ENCODE measurements around the gene ENHO. TPM values are rescaled to one million over a fixed set of nuclear protein-coding genes. Genes with fewer than 3 reads are reported as not detected.

ENHO gene
- 0.48 TPM for total RNA-seq
- long read RNA-seq, result 0 reads

DNA sequence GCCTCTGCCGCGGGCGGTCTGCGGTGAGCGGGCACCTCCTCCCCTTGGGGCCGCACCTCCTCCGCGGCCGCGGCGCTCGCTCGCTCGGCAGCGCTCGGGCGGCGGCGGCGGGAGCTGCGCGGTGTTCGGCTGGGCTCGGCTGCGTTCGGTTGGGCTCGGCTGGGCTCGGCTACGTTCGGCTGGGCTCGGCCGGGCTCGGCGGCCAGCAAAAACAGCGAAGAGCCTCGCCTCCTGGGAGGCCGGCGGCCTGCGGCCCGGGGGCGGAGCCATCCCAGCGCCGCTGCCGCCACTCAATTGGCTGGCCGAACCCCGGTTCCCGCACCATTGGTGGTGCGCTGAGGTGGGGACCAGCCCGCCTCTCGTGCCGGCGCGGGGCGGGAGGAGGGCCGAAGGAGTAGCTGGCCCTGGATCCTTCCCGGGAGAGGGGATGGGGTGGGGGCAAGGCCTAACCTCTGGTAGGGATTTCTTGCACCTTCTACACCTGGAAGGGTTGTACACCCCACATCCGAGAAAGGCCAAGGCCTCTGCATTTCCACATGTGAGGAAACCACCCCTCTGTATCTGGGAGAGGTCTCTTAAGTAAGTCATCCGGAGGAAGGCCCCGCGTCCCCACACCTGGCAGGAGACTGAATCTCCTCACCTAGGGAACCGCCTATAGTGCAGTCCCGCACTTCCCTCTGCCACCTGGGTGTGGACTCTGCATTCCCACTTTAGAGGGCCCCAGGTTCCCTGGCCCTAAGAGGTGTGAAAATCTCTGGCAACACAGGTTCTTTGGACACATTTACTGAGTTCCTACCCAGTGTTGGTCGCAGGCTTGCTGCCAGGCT, at the start of gene ENHO:
Gene ENHO, minus strand, starts transcription at position 20 of the 827 bp plus-strand sequence. CDS start 1,295 bp downstream, outside the sequence.
- intact Hi-C loops (cut with DNase I), result no loop called here
- DNase-seq (peak; percentile 93), ATAC-seq (ENCODE audit: poor library complexity) (peak; percentile 99)

DNA sequence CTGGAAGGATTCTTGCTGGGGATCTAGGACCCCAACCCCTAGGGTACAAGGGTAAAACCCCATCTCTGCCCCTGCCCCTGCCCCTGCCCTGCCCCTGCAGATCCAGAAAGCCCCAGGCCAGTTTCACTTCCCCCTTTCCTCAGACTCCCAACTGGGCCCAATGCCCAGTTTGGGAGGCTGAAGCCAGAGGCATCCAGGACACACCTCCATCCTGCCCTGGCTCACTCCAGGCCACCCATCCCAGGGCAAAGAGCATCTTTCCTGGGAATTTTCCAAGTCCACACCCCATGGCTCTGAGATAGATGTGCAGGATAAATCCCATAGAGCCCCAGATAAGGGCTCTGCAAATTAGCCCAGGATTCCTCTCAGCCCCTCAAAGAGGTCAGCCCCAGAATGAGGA, 49.3 kb upstream of the ENHO start:
- intact Hi-C loops (cut with DNase I), result no loop called here
- ATAC-seq (ENCODE audit: poor library complexity) (no peak), DNase-seq (no peak)

DNA sequence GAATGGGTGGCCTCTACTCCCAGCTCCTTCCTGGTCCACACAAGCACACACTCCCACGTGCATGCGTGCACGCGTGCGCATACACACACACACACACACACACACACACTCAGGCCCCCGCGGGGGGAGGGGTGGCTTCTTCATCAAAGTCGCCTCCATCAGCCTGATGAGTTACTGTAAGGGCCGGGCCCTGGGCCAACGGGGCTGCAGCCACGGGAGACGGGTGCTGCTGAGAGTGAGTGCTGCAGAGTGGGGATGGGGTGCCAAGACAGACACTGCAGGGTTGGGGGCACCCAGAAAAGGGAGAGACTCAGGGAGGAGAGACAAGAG, 48.7 kb upstream of the ENHO start:
- ATAC-seq (ENCODE audit: poor library complexity), result no peak
- intact Hi-C loops (cut with DNase I), result no loop called here

DNA sequence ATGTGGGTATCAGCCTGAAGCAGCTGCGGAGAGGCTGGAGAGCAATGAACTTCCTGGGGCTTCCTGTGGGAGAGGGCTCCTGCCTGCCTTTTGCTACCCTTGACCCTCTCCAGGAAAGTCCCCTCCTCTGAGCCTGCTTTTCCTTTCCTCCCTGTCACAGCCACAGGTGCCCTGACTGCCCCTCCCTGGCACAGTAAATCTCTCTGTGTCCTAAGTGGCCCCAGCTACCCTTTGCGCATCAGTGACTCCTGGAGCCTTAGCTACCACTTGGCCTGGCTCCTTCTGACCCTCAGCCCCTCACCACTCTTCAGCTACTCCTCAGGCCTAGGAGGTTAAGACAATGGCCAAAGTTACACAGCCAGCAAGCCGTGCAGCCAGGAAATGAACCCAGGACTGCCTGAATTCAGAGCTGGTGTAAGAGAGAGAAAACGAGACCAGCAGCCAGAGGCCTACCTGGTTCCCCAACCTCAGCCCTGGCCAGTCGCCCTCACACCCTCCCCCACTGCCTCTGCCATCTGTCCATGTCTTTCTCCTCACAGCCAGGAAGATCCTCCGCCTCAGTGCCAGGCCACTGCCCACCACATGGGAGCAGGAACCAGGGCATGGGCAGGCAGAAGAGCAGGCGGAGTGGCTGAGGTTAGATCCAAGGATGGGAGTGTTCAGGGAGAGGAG, 48.2 kb upstream of the ENHO start:
- DNase-seq (no peak), ATAC-seq (ENCODE audit: poor library complexity) (no peak)
- intact Hi-C loops (cut with DNase I), result no loop called here

More for the DNA sequence above, 48.7 kb upstream of the ENHO start:
- DNase-seq, result no peak

DNA sequence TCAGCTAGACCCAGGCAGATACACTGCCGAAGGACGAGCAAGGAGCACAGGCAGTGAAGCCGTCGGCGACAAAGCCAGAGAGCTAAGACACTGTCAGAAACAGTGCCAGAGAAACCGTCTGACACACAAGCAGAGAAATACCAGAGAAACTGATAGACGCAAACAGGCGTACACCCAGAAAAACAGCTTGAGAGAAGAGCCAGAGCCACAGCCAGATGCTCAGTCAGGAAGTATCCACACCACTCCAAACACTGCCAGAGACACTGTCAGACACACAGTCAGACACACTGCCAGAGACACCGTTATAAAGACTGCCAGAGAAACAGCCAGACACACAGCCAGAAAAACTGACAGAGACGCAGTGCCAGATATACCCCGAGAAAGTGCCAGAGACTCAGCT, 47.6 kb upstream of the ENHO start:
- ATAC-seq (ENCODE audit: poor library complexity) (peak; percentile 38), DNase-seq (no peak)
- intact Hi-C loops (cut with DNase I), result no loop called here

DNA sequence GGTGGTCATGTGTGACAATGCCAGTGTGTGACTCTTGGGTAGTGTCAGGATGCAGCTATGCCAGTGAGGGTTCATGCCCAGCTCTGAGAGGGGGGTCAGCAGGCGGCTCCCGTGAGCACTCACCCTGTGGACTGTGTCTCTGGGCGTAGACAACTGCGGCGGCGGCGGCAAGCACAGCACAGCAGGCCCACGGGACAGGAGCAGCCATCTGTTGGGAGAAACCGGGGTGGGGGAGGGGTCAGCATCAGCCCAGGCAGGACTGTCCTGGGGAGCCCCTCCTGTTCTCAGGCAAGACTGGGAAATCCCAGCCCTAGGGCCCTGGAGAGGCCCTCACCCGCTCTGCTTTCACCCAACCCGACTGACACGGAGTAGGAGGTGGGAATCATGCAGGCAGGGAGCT, 46.0 kb upstream of the ENHO start:
- intact Hi-C loops (cut with DNase I), result no loop called here
- ATAC-seq (ENCODE audit: poor library complexity) (no peak), DNase-seq (peak; percentile 39)

DNA sequence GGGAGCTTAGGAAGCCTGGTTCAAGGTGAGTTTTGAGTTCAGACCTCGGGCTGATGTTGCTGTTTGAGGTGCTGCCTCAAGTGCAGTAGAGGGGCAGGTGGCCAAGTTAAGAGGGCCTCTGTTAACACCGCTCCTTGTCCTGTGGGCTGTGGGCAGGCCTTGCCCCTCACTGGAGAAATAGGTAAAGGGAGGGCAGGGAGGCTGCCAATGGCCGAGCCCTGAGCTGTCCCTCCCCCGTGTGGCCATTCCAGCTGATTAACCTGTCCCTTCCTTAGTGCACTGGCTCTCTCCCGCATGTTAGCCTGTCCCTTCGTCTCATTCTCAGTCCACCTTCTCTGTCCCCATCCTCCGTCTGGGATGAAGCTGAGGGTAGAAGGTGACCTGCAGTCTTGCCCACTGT, 45.3 kb upstream of the ENHO start:
- DNase-seq (peak; percentile 27), ATAC-seq (ENCODE audit: poor library complexity) (no peak)
- intact Hi-C loops (cut with DNase I), result no loop called here

DNA sequence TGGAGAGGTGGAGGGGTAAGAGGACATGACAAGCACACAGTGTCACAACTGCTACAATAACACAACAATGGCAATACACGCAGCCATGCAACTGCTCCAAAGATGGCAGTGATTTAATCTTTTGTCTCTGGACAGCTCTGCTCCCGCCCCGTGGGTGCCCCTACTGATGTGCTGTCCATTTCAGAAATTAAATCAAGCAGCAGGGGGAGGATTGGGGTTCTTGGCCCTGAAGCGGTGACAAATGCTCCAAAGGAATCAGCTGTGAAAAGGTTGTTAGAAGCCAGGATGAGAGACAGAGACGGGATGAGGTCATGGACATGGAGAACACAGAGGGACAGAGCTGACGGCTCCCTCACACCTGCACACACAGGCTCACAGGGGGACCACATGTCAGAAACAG, 44.2 kb upstream of the ENHO start:
- ATAC-seq (ENCODE audit: poor library complexity) (no peak), DNase-seq (peak; percentile 14)
- intact Hi-C loops (cut with DNase I), result no loop called here

DNA sequence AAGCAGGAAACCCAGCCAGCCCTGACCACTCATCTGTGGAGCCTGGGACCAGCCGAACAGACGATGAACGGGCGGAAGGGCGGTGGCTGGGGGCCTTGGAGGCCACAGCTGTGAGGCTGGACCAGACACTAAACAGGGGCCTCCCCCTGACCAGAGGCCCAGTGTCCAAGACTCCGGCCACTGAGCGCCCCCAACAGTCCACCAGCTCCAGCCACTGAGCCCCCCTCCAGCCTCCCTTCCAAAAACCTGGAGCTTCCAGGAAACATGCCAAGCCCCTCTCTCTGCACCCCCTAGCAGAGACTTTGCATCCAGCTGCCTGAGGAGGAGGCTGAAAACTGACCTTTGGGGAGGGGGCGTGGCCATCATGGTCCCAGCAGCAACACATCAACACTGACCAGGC, 43.5 kb upstream of the ENHO start:
- DNase-seq, result peak; percentile 14
- intact Hi-C loops (cut with DNase I), result no loop called here
- no peak for ATAC-seq (ENCODE audit: poor library complexity)

DNA sequence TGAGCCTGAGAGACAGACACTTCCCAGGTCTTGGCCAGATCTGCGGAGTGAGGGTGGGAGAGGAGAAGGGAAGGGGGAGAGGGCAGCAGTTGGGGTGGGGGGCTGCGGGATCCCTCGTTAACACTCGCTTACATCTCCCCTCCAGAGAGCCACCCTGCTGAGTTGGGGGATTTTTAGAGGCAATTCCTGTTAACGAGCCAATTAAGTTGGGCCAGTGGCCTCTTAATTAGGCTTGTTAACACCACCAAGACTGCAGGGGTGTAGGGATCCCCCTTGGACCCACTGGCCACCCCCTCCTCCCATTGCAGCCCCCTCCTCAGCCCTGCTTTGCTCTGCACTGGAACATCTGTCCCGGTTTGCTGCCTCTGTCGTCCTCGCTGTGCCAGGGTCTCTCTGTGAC, 43.1 kb upstream of the ENHO start:
- intact Hi-C loops (cut with DNase I), result no loop called here
- DNase-seq (peak; percentile 3), ATAC-seq (ENCODE audit: poor library complexity) (no peak)

DNA sequence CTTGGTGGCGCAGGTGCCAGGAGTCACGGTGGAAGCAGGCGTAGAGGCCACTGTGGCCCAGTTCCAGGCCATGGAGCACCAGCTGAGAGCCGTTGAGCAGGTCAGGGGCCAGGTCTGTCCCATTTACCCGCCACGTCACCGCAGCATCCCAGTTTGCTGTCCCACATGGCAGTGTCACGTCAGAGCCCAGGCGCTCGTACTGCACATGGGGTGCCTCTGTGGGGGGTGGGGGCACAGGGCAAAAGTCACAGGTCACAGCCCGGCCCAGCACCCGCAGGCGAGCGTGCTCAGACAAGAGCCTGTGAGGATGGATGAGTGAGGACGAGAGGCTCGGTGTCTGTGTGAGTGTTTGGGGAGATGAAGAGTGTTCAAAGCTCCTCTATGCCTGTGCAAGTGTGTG, 41.8 kb upstream of the ENHO start:
- ATAC-seq (ENCODE audit: poor library complexity) (no peak), DNase-seq (no peak)
- intact Hi-C loops (cut with DNase I), result no loop called here

DNA sequence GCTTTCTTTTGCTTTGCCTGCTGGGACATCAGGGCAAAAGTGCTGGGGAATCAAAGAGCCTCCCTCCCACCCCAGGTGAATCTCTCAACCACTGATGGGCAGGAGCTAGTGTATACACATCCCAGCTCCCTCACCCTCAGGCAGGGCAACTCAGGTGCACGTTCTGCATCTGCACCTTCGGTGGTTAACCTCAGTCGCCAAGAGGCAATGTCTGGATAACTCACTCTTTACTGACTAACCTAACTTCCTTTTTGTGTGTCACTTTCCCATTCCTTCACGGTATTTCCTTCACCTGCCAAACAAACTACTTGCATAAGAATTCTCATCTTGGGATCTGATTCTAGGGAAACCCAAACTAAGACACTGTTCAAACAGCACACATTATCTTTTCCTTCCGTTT, 40.5 kb upstream of the ENHO start:
- intact Hi-C loops (cut with DNase I), result no loop called here
- ATAC-seq (ENCODE audit: poor library complexity) (no peak), DNase-seq (no peak)

DNA sequence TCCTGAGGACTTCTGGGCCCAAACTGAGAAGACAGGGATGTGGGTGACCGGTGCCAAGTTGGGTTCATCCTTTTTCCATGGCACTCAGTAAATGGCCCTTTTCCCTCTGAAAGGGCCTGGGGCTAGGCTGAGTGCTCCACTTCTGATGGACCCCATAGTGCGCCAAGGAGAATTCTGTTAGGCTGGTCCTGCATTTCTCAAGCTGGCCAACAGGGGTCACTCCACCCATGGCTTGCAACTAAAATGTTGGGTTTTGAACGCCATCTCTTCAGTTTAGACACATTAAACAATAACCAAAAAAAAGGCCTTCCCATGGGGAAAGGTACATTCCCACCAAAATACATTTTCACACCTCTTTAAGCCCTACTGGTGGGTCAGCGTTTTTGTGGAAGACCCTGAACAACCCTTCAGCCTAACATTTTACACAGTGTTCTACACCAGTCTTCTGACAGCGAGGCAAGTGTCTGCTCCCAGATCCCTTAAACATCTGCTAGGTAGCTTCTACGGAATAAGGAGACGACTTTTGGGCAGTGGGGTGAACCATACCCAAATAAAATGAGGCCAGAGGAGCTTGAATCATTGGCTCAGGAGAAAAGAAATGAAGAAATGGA, 39.5 kb upstream of the ENHO start:
- intact Hi-C loops (cut with DNase I), result no loop called here
- ATAC-seq (ENCODE audit: poor library complexity) (no peak), DNase-seq (no peak)

DNA sequence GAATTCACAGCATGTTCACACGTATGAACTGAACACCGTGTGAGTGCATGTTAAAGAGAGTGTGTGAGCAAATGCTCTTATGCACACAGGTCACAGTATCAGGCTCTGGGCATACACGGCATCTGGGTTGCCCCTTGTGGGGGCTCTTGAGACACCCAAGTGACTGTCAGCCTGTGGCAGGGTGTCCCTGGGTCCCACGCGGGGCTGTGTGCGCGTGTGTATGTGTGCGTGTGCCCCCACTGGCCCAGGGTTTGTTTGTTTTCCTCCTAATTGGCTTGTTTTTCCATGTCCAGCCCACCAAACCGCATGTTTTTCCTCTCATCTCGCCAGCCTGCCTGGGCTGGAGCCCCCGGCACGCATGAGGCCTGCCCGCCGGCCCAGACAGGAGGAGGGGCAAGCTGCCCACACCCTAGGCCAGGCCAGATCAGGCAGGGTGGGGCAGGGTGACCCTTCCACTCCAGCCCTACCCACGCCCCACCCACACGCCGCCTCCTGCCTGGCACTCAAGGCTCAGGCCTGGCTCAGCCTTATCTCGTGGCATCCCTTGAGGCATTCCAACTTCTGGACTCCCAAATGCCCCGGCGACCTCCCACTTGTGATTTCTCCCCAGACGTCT, 37.9 kb upstream of the ENHO start:
- intact Hi-C loops (cut with DNase I), result no loop called here
- DNase-seq (no peak), ATAC-seq (ENCODE audit: poor library complexity) (peak; percentile 19)

DNA sequence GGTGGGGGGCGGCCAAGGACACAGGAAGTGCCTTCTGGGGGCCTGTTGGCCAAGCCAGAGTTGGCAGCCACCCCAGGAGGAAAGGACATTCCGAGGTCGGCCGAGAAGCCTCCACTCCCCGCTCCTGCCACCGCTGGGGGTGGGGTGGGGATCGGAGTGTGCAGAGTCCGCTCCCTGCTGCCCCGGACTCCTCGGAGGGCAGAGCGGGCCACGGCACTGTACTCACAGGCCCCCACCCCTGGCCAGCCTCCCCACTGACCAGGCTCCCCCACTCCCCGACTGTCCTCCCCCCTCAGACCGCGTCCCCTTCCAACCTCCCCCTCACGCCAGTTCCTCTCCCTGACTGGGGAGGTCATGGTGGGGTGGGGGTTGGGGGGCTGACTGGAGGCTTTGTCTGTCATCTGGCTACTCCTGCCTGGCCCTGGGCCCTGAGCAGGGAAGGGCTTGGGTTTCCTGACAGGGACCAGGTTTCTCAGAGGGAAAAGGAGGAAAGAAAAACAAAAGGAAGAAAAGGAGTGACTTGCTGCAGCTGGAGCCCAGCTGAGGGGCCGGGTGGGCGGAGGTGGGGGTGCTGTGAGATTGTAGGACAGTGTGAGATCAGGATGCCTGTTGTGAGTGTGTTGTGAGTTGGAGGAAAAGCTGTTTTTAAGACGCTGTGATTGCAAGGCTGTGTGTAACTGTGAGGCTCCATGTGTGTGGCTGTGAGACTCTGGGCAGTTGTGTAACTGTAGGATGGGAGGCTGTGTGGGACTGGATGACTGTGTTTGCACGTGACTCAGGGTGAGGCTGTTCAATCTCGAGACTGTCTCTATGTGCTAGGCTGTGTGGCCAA, 37.0 kb upstream of the ENHO start:
- intact Hi-C loops (cut with DNase I), result no loop called here
- ATAC-seq (ENCODE audit: poor library complexity) (peak; percentile 75), DNase-seq (peak; percentile 66)

DNA sequence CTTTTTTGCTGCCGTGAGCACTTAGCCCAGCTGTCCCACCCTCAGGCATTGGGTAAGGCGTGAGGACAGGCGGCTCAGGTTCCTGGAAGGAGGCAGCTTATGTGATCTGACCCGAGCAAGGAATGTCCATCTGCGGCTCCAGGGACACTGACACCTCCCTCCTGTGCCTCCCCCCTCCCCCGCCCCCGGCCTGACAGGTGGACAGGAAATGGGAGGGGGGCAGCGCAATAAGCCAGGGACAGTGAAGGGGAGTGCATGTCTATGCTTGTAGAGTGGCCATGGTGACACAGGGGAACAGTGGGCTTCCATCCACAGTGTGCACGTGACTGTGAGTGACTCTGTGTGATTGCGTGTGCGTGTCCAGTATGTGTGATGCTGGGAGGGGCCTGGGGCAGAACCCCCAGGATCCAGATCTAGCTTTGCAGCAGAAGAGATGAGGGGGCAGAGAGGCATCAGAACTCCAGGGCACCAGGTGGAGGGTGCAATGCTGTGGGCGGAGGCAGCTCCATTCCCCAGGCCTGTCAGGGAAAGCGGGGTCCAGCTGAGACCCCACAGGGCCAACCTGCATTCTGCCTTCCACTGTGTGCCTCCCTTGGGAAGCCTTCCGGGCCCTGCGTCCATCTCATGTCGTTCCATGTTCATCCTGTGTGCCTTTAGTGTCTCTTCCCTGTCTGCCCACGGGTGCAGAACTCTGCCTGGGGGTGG, 36.3 kb upstream of the ENHO start:
- DNase-seq (no peak), ATAC-seq (ENCODE audit: poor library complexity) (peak; percentile 26)
- intact Hi-C loops (cut with DNase I), result no loop called here

DNA sequence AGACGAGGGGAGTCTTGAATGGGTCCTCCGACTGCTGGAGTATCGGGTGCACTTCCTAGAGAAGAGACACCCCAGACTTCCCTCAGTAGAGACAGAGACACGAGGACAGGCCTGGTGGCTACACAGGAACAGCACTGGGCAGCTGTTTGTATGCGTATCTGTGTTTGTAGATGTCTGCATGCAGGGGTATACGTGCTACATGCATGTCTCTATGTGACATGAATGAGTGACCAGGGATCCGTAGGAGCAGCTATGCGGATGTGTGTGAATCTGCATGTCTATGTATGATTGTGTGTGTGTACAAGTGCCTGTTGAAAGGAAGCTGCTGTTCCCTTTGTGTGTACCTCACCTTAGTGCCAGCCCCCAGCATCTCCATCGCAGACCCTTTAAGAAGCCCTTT, 35.6 kb upstream of the ENHO start:
- ATAC-seq (ENCODE audit: poor library complexity), result no peak
- intact Hi-C loops (cut with DNase I), result no loop called here

More for the DNA sequence above, 35.6 kb upstream of the ENHO start:
- no peak for DNase-seq

Measured in Right ventricle myocardium superior (tissue), 1 donor.